Activated naive CD8-positive, alpha-beta T cell treated with anti-CD3 and anti-CD28 coated beads for 36 hours (primary cell): ENCODE measurements around the gene MESD. TPM values are rescaled to one million over a fixed set of nuclear protein-coding genes. Genes with fewer than 3 reads are reported as not detected.

Experiments used
- DNase-seq: peaks from one replicate; pipeline ENCODE4 v3.0.0; 2021
- H3K27ac Mint-ChIP-seq: one replicate; pipeline ENCODE4 v1.8.0; 2022; ENCODE audit warnings: mild to moderate bottlenecking, moderate library complexity, mixed read lengths
- H3K27me3 Mint-ChIP-seq: one replicate; pipeline ENCODE4 v1.8.0; 2022; ENCODE audit warnings: mild to moderate bottlenecking, mixed read lengths
- H3K36me3 Mint-ChIP-seq: one replicate; pipeline ENCODE4 v1.8.0; 2021; ENCODE audit warnings: mild to moderate bottlenecking, mixed read lengths
- H3K4me1 Mint-ChIP-seq: one replicate; pipeline ENCODE4 v1.8.0; 2021; ENCODE audit warnings: mixed read lengths
- H3K4me3 Mint-ChIP-seq: one replicate; pipeline ENCODE4 v1.8.0; 2022; ENCODE audit warnings: mild to moderate bottlenecking, moderate library complexity, mixed read lengths
- H3K9me3 Mint-ChIP-seq: one replicate; pipeline ENCODE4 v1.8.0; 2022; ENCODE audit warnings: mixed read lengths
- total RNA-seq, 2 experiments: library from RNA; stranded (reverse); gene quantifications; one replicate each; pipeline ENCODE4 v1.2.3, GENCODE V29; 2021

MESD gene
- total RNA-seq, 2 experiments from 2014 or later, result 20.7 to 21.0 TPM

DNA sequence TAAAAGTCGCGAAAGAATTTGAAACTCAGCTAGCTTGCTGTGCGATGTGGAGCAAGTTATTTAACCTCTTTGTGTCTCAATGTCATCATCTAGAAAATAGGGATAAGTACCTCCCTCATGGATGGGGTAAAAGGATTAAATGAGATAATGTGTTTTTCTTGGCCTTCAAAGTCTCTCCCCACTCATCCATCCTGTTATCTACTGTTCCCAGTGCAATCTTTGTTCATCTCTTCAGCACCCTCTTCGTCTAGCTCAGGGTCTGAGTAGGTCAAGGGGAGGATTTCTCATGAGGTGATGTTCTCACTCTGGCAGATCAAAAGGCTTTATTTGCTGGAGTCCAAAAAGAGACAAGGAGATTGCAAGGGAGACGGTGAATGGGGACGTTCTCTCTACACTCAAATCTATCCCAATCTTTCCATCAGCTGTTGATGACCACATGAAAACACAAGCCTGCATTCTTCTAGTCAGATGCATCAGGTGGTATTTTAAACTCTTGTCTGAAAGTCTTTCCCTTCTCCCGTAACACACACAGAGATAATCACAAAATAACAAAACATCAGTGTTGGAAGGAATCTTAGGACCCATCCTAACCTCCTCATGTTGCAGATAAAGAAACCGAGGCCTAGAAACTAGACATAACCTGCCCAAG lies 1.3 kb downstream of the MESD start:
- peak overlapping the region; percentile 91 for H3K27ac Mint-ChIP-seq
- peak overlapping the region; percentile 96 for H3K4me3 Mint-ChIP-seq
- no peaks in the 10 kb centered on the region for H3K9me3 Mint-ChIP-seq
- peaks cover 3% of the 10 kb centered on the region for H3K27me3 Mint-ChIP-seq
- peaks cover 25% of the 10 kb centered on the region for H3K36me3 Mint-ChIP-seq
- no peak for DNase-seq
- peaks cover 53% of the 10 kb centered on the region for H3K4me1 Mint-ChIP-seq

DNA sequence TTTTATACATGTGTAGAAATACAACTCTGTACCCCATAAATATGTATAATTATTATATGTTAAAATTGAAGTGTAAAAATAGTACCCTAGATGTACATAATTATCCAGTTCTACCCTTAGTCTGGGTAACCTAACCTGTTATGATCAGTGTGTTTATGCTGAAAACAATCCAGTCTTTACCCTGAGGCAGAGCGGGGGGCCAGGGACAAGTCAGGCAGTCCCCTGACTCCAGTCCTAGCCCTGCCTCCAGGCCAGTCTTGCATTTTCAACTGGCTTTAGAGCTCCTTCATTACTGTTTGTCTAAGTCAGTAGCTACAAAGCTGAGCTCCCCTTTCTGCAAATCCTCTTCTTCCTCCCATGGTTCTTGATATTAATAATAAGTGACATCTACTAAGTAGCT lies 3.1 kb downstream of the MESD start:
- Mint-ChIP-seq H3K9me3 (no peaks in the 10 kb centered on the region), H3K27ac (no peak overlapping the region), H3K4me1 (peaks cover 56% of the 10 kb centered on the region), H3K27me3 (peaks cover 3% of the 10 kb centered on the region), H3K4me3 (peak overlapping the region; percentile 44), H3K36me3 (peaks cover 30% of the 10 kb centered on the region)
- DNase-seq, result no peak

DNA sequence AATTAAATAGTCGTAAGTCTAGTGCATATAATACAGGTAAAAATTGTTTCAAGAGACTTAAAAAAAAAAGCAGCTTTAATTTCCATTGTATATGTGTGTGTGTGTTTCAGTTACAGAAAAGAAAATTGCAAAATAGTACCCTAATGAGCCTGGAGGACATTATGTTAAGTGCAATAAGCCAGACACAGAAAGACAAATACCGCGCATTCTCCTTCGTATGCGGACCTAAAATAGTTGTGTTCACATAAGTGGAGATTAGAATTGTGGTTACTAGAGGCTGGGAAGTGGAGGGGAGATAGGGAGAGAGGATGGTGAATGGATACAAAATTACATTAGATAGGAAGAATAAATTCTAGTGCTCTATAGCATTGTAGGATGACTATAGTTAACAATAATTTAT lies 3.6 kb downstream of the MESD start:
- H3K36me3 Mint-ChIP-seq, result peaks cover 30% of the 10 kb centered on the region
- no peak overlapping the region for H3K27ac Mint-ChIP-seq
- no peak overlapping the region for H3K4me3 Mint-ChIP-seq
- H3K4me1 Mint-ChIP-seq, result peaks cover 51% of the 10 kb centered on the region
- DNase-seq, result no peak
- no peaks in the 10 kb centered on the region for H3K9me3 Mint-ChIP-seq
- peaks cover 3% of the 10 kb centered on the region for H3K27me3 Mint-ChIP-seq

DNA sequence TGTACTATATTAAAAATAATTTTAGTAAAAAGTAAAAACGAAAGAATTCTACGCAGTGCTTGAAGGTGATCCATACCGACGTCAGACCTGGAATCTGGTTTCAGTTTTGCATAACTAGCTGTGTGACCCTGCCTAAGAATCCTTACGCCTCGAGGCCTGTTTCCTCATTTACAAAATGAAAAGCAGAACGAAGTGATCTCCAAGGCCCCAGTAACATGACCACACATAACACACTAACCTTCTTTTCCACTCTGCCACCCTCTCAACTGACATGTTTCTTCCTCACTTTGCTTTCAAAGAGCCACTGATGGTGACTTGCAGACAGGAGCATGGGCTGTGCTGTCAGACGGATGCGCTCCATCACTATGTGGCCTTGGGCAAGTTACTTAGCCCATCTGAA lies 4.8 kb downstream of the MESD start:
- no peak overlapping the region for H3K4me3 Mint-ChIP-seq
- no peak for DNase-seq
- H3K27me3 Mint-ChIP-seq, result peaks cover 3% of the 10 kb centered on the region
- peaks cover 33% of the 10 kb centered on the region for H3K36me3 Mint-ChIP-seq
- peaks cover 48% of the 10 kb centered on the region for H3K4me1 Mint-ChIP-seq
- peak overlapping the region; percentile 11 for H3K27ac Mint-ChIP-seq
- no peaks in the 10 kb centered on the region for H3K9me3 Mint-ChIP-seq

DNA sequence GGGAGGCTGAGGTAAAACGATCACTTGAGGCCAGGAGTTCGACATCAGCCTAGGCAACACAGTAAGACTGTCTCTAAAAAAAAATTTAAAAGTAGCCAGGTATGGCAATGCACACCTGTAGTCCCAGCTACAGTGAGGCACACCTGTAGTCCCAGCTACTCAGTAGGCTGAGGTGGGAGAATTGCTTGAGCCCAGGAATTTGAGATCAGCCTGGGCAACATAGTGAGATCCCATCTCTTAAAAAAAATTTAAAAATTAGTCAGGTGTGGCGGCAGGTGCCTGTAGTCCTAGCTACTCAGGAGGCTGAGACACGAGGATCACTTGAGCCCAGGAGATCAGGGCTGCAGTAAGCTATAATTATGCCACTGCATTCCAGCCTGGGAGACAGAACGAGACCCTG lies 6.8 kb downstream of the MESD start:
- H3K27me3 Mint-ChIP-seq, result no peaks in the 10 kb centered on the region
- peaks cover 36% of the 10 kb centered on the region for H3K36me3 Mint-ChIP-seq
- H3K4me1 Mint-ChIP-seq, result peaks cover 55% of the 10 kb centered on the region
- H3K27ac Mint-ChIP-seq, result no peak overlapping the region
- no peak overlapping the region for H3K4me3 Mint-ChIP-seq
- no peaks in the 10 kb centered on the region for H3K9me3 Mint-ChIP-seq
- no peak for DNase-seq

DNA sequence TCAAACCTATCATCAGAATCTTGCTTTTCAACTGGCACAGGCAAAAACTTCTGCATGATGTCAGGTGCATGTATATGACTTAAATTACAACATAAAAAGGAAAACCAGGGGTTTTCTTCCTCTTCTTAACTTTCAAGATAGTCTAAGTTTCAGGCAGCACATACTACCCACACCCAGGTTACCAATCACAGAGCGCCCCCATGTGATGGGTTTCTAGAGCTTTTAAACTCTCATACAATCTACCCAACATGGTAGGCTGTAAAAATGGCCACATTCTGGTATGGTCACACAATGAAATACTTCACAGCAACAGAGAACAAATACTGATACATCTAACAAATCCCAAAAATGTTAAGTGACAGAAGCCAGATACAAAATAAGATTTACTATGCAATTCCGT lies 7.4 kb downstream of the MESD start:
- H3K36me3 Mint-ChIP-seq, result peaks cover 42% of the 10 kb centered on the region
- H3K4me3 Mint-ChIP-seq, result no peak overlapping the region
- peaks cover 59% of the 10 kb centered on the region for H3K4me1 Mint-ChIP-seq
- no peak for DNase-seq
- peak overlapping the region; percentile 30 for H3K27ac Mint-ChIP-seq
- H3K9me3 Mint-ChIP-seq, result no peaks in the 10 kb centered on the region
- H3K27me3 Mint-ChIP-seq, result no peaks in the 10 kb centered on the region

DNA sequence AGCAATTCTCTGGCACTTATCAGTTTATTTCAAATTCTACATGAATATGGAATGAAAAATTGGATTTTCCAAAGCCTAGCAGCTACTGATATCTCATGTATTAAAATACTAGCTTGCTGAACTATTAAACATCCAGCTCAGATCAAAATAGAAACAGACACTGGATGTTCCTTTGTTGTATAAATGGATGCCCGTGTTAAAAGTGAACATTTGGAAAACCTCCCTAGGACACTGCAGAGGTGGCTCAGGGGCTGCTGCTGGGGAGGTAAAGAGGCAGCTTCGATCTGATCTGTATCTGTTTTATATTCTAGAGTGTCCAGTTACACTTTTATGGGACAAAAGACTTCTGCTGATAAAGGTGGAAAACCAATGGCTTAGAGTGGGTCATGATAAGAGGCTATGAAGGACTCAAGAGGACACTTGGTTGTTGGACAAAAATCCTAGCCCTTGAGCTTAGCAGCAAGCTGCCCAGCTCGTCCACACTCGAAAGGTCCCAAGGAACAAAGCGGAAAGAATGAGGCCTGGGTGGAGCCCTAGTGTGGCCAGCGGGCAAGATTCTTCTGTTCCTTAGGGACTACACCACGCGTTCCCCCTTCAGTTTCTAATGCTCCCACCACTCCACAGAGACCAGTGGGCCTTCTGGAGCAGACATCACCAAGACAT lies 9.9 kb downstream of the MESD start:
- DNase-seq, result no peak
- H3K4me1 Mint-ChIP-seq, result peaks cover 57% of the 10 kb centered on the region
- H3K27ac Mint-ChIP-seq, result peak overlapping the region; percentile 55
- H3K9me3 Mint-ChIP-seq, result no peaks in the 10 kb centered on the region
- no peak overlapping the region for H3K4me3 Mint-ChIP-seq
- no peaks in the 10 kb centered on the region for H3K27me3 Mint-ChIP-seq
- H3K36me3 Mint-ChIP-seq, result peaks cover 40% of the 10 kb centered on the region

DNA sequence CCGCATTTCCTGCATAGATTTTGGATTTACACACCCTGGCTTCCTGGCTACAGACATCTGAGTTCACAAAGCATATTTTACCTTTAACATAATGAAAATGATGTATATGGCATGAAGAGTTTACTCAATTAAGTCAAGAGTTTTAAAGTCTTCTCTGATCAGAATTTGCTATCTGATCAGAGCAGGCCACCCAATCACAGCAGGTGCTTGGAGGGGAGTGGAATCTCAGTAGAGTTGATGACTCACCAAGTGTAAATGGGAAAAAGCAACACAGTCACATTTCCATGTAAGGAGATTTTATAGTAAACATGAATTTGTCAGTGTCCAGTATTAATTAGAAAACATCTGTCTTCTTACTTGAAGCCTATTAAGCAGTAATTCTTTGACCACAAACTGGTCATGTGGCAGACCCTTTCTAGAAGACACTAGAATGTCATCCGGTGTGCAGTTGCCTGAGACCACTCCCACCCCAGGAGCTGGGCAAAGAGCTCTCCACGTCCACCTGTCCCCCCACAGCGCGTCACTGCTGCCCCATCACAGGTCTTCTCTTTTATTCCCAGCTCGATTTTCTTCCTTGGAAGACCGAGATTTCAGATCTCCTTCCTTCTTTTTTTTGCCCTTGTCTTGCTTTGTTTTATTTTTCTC lies 10.8 kb downstream of the MESD start:
- peaks cover 51% of the 10 kb centered on the region for H3K4me1 Mint-ChIP-seq
- peaks cover 40% of the 10 kb centered on the region for H3K36me3 Mint-ChIP-seq
- no peak overlapping the region for H3K4me3 Mint-ChIP-seq
- H3K27ac Mint-ChIP-seq, result peak overlapping the region; percentile 71
- H3K27me3 Mint-ChIP-seq, result no peaks in the 10 kb centered on the region
- no peak for DNase-seq
- no peaks in the 10 kb centered on the region for H3K9me3 Mint-ChIP-seq

DNA sequence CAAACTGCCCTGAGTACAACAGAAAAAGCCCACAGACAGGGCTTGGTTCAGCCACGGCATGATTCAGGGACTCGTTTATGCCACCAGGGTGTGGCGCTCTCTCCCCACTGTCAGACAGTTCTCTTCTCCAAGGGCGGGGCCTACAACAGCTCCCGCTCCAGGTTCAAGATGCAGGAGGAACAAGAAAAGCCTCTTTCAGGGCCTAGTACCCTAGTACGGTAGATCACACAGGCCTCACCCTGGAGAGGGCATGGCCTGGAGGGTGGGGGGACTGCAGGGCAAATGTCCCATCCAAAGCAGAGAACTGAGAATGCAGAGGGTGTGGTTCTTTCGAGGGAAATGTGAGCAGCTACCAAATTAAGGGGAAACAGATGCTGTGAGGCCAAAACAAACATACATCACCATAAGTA lies 12.0 kb downstream of the MESD start:
- Mint-ChIP-seq H3K36me3 (peaks cover 37% of the 10 kb centered on the region), H3K4me3 (no peak overlapping the region), H3K27ac (peak overlapping the region; percentile 65), H3K9me3 (no peaks in the 10 kb centered on the region), H3K27me3 (no peaks in the 10 kb centered on the region), H3K4me1 (peaks cover 45% of the 10 kb centered on the region)
- DNase-seq, result peak; percentile 40

DNA sequence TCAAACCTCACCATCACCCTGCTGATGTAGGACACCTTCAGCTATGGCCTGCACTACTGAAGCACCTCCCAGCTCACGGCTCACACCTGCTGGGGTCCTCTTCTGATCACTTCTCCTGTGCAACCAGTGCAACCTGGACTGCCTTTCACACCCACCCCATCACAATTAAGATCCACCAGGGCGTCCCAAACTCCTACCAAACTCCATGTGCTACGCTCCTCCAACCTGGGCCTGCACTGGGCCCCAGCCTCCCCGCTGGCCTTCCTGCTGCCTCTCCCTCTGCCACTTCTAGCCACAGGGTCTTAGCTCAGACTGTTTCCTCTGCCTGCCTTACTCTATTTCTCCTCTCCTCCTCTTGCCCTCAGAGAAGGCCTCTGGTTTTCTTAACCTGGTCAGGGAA lies 12.8 kb downstream of the MESD start:
- peaks cover 40% of the 10 kb centered on the region for H3K4me1 Mint-ChIP-seq
- no peaks in the 10 kb centered on the region for H3K27me3 Mint-ChIP-seq
- no peak for DNase-seq
- H3K27ac Mint-ChIP-seq, result peak overlapping the region; percentile 40
- H3K36me3 Mint-ChIP-seq, result peaks cover 33% of the 10 kb centered on the region
- H3K9me3 Mint-ChIP-seq, result no peaks in the 10 kb centered on the region
- no peak overlapping the region for H3K4me3 Mint-ChIP-seq

DNA sequence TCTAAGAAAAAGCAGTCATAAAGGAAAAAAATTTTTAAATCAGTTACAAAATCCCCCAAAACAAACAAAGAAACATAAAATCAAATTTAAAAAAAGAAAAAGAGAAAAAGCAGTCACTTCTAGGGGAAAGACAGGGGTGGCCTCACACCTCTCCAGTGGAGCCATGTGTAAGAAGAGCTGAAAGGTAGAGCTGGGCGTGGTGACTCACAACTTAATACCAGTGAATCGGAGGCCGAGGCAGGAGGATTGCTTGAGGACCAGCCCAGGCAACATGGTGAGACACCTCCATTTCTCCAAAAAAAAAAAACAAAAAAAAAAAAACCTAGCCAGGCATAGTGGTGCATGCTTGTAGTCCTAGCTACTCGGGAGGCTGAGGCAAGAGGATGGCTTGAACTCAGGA lies 14.7 kb downstream of the MESD start:
- Mint-ChIP-seq H3K27ac (no peak overlapping the region), H3K4me3 (no peak overlapping the region), H3K36me3 (peaks cover 31% of the 10 kb centered on the region), H3K4me1 (peaks cover 38% of the 10 kb centered on the region), H3K9me3 (no peaks in the 10 kb centered on the region), H3K27me3 (no peaks in the 10 kb centered on the region)
- no peak for DNase-seq

DNA sequence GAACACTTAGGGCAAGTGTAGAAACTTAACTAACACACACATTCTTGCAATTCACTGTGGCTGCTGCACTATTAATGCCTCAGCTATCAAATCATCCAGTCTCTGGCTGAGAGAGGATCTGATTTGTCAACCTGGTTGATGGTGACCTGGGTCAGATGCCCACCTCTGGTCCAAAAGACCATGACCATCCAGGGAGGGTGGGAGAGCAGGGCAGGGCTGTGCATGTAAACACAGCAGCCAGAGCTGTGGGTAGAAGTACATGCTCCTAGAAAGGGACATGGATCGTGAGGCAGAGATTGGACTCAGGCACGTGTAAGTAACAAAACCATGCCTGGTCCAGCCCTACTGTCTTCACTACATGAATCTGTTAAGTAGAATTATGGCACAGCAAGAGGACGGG lies 17.3 kb downstream of the MESD start:
- DNase-seq, result no peak
- Mint-ChIP-seq H3K9me3 (no peaks in the 10 kb centered on the region), H3K27ac (no peak overlapping the region), H3K36me3 (peaks cover 16% of the 10 kb centered on the region), H3K27me3 (no peaks in the 10 kb centered on the region), H3K4me3 (no peak overlapping the region), H3K4me1 (peaks cover 20% of the 10 kb centered on the region)

DNA sequence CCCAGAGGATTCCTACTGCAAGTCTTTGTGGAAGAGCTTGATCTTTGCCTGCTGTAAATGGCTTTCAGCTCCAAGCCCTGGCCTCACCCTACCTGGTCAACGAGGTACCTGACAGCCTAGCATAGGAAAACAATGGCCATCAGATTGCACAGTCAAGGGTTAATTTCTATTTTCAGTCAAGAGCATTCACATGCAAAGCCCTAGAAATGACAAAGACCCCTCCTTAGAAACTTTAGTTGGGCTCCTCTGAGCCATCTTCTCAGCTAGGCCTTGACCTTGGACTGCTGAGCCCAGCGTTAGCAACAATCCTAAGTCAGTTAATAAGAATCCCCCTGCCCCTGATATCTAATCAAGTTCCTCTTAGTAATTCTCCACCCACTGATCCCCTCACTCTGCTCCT lies 18.5 kb downstream of the MESD start:
- no peak for DNase-seq
- Mint-ChIP-seq H3K27ac (no peak overlapping the region), H3K36me3 (peaks cover 10% of the 10 kb centered on the region), H3K9me3 (no peaks in the 10 kb centered on the region), H3K4me3 (no peak overlapping the region), H3K4me1 (peaks cover 11% of the 10 kb centered on the region), H3K27me3 (no peaks in the 10 kb centered on the region)

DNA sequence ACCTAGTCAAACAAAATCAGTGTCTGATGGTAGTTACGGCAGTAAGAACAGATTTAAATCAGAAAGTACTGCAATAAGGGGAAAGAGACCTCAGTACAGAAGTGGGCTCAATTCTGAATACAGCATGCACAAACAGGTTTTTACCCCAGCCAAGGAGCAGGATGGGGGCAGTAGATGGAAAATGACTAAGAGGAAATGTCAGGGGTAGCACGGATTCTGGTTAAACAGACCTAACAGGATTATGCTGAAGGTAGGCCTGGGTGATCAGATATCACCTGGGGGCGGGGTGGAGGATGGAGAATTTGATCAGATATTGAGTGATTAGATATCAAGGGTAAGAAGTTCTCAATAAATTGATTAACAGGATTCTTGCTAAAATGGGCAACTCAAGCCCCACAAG lies 19.0 kb downstream of the MESD start:
- no peak for DNase-seq
- H3K27me3 Mint-ChIP-seq, result no peaks in the 10 kb centered on the region
- H3K4me1 Mint-ChIP-seq, result peaks cover 10% of the 10 kb centered on the region
- no peaks in the 10 kb centered on the region for H3K9me3 Mint-ChIP-seq
- no peak overlapping the region for H3K4me3 Mint-ChIP-seq
- H3K36me3 Mint-ChIP-seq, result peaks cover 10% of the 10 kb centered on the region
- H3K27ac Mint-ChIP-seq, result no peak overlapping the region

DNA sequence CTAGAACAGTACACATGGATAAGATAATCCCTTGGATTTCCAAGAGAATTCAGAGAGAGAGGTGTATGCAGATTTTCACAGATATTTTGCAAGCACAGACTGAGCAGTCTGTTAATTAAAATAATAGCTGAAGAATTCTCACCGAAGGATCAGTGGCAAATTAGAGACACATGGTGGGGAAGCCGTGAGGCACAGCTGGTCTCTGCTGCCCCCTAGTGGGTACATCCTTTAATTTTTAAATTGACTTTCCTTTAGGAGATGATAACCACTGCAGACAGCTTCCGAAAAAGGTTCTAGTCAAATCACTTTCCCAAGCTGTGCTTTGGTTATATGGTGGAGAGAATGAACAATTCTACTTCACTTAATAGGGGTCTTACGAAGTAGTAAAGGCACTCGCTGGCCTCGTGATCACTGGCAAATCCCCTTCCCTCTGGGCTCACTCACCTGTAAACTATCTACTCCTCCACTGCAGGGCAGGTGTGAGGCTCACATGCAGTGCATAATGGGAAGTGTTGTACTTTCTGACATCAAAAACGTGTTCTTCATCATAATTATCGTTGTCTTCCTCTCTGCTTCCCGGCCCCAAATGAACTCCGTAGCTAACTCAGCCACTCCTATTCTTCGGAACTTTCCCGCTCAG lies 19.5 kb downstream of the MESD start:
- no peak overlapping the region for H3K4me3 Mint-ChIP-seq
- H3K9me3 Mint-ChIP-seq, result no peaks in the 10 kb centered on the region
- peak; percentile 34 for DNase-seq
- H3K27ac Mint-ChIP-seq, result no peak overlapping the region
- H3K36me3 Mint-ChIP-seq, result peaks cover 12% of the 10 kb centered on the region
- peaks cover 5% of the 10 kb centered on the region for H3K4me1 Mint-ChIP-seq
- H3K27me3 Mint-ChIP-seq, result no peaks in the 10 kb centered on the region
